NCI-H2029 (cell line): Measurements from ENCODE around the gene NUP62.
"Not testable (repeated sequence)": the region's sequence is repeated elsewhere in the genome, so short reads cannot be mapped to it uniquely, and the experiment has no call there.

Source experiments
- DNase-seq: peaks from one replicate; lab custom pipeline; 2025; lab: John Stamatoyannopoulos, UW

Gene NUP62

DNA sequence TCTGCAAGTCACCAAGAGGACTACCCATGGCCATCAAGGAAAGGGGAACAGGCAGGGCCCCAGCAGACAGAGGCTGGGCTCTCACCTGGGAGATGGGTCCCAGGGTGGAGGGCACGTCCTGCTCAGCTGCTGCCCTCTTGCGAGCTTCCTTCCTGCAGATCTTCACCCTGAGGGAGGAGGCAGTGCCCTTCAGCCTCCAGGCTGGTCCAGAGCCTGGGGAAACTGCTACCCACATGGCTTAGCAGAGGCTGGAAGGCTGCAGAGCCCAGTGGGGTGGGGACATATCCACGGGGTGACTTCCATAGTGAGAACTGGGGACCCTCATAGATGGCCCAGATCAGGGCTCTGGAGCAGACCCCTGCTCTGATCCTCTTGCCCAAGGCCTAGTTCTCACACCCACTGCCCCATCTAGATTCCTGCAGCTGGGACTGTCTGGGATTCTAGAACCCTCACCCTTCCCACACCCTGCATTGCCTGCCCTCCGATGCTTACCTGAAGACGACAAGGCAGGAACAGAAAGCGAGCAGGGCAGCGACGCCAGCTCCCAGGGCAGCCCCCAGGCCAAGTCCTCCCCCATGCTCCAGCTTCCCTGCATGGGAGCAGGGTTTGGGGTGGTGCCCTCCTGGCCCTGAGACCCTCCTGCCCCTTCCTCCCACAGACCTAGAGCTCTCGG is 22.6 kb upstream of the NUP62 start:
- no peak for DNase-seq

DNA sequence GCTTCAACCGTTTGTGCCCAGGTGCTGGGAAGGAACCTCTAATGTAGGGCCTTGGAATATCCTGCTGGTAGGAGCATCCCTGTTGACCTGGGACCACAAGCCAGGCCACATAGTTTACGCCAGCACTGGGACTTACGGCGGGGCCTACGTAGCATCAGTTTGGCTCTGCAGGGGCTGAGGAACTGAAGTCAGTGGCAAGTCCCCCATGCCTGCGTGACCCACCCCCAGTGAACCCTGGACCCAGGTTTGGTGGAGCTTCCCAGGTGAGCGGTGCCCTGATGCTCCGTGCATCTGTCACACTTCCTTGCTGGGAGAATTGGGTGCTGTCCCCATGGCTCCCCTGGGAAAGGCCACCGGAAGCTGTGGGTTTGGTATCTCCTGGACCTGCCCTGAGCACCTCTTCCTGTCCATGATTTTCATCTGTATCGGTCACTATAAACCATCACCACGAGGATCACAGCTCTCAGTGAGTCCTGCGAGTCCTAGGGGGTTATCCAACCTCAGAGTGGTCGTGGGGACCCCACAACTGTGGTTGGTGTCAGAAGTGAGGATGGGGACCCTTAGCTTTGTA is 21.7 kb upstream of the NUP62 start:
- DNase-seq = no peak

DNA sequence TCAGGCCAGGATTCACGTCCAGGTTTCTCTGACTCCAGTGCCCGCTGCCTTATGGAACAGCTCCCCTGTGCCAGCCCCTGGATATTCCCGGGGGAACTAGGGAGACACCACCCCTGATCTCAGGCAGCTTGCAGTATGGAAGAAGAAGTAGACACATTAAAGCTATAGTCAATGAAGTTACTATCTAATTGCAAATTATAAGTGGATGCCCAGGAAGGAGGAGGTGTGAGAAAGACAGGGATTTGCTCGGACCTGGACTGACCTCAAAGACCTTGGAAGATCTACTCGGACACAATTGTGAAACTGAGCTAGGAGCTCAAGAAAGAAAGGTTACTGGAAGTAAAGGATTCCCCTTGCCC is 21.3 kb upstream of the NUP62 start:
- no peak for DNase-seq

DNA sequence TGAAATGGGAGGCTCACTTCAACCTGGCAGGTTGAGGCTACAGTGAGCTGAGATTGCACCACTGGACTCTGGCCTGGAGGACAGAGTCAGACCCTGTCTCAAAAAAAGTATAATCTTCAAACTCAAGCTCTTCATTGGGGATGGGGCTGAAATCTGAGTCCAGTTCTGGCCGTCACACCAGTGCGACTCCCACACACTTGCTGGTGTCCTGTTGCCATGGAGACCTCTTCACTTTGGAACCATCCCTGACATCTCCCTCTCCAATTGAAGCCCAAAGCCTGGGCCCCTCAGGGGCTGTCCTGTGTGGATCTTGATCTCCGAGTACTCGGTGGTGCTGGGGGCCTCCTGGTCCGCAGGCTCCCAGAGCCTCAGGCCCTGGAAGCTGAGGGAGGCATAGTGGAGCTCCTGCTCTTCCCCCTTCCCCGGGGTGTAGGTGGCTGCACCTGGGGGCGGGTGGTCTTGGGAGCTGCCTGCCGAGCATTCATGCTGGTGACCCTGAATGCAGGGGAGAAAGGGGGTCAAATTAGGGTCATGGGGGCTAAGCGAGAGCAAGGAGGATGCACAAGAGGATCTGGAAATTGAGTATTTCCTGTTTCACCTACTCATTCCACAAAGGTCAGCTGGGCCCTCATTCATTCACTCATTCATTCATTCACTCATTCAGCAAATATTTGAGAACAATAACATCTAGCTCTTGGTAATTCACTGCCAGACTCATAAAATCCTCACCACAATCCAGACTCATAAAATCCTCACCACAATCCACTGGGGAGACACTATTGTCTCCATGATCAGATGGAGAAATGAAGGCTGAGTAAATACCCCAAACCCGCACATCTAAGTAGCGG is 20.7 kb upstream of the NUP62 start:
- DNase-seq = no peak

DNA sequence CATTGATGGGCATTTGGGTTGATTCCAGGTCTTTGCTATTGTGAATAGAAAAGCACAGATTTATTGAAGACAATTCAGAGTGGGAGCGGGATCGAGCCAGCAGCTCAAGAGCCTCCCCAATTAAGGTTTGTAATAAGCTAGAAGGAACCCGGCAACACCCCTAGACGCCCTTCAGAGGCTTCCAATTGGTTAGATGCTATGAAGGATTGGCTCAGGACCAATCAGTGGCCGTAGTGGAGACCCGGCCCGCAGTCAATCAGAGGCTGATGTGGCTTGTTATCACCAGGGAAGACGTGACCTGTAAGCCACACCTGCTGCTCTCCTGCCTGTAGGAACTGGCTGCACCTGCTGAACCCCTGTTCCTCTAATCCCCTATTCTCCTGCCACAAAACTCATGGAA is 17.1 kb upstream of the NUP62 start:
- no peak for DNase-seq

DNA sequence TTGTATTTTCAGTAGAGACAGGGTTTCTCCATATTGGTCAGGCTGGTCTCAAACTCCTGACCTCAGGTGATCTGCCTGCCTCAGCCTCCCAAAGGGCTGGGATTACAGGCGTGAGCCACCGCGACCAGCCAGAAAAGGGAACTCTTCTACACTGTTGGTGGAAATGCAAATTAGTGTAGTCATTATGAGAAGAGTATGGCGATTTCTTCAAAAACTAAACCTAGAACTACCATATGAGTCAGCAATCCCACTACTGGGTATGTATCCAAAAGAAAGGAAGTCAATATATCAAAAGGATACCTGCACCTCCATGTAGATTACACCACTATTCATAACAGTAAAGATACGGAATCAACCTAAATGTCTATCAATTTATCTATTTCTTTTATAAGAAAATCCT is 15.3 kb upstream of the NUP62 start:
- DNase-seq = not testable (repeated sequence)

DNA sequence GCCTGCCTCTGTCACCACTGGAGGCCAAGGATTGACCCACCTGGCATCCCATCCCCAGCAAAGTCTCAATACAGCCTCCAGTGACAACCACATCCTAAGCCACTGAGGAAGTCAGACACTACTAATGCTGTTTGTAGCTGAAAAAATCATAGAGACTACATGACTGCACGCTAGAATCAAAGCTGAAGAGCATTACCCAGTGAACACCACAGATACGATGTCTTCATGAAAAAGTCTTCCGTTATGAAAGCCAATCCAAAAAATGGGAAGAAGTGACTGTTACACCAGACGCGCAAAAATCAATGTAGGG is 11.1 kb upstream of the NUP62 start:
- DNase-seq = no peak

DNA sequence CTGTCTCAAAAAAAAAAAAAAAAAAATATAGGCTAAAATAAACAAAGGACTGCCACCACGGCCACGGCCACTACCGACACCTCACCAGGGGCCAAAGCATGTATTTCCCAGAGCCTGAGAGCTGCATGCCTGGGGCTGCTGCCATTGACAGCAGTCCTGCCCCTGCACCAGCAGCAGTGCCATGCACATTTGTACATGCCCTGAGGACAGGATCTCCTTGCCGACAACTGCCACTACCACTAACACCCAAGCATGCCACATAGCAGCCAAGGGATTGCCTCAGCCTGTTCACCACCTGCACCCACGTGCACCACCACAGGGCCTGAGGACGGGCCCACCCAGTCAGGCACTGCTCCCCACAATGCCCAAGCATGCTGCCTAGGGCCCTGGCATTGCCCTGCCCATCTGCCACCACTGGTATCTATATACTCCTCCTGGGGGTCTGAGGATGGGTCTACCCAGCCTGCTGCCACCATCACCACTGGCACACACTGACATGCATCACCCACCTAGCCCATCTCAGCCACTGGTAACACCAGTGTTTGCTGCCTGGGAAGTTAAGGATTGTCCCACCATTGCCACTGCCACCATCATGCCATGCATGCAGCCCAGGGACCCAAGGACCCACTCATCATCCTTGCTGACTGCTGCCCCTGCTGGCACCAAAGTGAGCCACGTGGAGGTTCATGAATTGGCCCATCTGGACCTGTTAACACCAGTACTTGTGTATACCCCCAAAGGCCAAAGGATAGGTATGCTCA is 10.6 kb upstream of the NUP62 start:
- DNase-seq = no peak

DNA sequence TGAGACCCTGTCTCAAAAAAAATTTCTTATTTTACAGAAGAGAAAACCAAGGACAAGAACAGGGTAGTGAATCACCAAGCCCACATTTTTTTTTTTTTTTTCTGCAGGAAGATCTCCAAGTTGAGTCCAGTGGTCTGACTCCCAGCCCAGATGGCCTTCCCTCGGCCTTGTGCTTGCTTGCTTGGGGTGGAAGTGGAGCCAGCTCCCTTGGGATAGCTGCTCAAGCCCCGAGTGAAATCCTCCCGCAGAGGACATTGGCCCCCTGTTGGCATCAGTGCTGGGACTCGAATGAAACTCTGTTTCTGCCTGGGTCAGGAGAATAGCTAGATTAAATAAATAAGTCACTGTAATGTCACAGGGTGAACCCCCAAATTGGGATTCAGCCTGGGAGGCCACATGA is 9.4 kb upstream of the NUP62 start:
- DNase-seq = no peak

DNA sequence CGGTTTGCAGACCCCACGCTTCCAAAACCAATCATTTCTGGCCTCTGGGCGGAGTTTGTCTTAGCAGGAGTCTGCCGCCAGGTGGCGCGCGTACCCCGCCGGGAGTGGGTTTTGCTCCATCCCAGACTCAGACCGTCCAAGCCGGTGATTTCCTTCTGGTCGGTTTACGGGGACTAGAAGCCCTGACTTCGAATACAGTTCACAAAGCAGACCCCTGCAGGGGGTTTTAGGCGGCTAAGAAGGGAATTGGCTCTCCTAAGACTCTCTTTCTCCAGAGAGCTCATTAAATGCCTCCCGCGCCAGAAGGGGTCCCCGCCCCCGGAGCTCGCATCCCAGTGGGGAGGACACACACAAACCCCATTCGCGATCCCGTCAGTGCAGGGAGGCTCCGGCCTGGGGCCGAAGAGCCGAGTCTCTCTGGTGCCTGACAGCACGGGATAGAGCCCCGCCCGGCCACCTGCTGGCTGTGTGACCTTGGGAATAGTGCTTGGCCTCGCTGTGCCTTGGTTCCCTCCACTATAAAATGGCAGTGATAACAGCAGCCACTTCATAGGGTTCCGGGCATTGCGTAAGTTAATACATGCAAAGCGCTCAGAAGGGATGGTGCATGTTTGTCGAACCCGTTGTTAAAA is 8.6 kb upstream of the NUP62 start:
- DNase-seq = peak; percentile 53

DNA sequence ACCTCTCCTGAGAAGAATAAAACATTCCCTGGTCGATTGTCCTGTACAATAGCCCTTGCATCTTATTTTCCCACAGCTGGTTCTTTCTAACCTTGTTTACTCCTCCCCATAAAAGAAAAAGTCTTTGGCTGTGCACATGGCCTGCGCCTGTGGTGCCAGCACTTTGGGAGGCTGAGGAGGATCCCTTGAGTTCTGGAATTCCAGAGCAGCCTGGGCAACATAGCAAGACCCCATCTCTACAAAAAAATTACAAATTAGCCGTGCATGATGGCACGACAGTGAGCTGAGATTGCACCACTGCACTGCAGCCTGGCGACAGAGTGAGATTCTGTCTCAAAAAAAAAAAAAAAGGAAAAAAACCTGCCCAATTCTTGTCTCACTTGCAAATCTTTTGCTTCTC is 7.2 kb upstream of the NUP62 start:
- DNase-seq = no peak

DNA sequence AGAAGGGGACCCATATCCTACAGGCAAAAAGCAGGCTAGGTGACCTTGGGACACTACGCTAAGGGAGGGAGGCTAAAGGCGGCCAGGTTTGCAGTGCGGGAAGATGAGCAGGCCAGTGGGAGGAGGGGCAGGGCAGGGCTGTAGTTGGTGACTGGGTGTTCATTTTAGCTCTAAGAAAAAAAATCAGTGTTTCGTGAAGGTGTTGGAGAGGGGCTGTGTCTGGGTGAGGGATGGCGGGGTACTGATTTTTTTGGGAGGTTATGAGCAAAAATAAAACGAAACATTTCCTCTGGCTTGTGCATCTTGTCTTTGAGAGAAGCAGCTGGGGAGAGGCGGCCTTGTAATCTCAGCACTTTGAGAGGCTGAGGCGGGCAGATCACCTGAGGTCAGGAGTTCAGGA is 4.3 kb upstream of the NUP62 start:
- DNase-seq = no peak

DNA sequence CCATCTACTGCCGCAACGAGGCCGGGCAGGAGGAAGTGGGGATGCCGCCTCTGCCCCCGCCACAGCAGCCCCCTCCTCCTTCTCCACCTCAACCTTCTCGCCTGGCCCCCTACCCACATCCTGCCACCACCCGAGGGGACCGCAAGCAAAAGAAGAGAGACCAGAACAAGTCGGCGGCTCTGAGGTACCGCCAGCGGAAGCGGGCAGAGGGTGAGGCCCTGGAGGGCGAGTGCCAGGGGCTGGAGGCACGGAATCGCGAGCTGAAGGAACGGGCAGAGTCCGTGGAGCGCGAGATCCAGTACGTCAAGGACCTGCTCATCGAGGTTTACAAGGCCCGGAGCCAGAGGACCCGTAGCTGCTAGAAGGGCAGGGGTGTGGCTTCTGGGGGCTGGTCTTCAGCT is 3.4 kb upstream of the NUP62 start:
- DNase-seq = no peak

DNA sequence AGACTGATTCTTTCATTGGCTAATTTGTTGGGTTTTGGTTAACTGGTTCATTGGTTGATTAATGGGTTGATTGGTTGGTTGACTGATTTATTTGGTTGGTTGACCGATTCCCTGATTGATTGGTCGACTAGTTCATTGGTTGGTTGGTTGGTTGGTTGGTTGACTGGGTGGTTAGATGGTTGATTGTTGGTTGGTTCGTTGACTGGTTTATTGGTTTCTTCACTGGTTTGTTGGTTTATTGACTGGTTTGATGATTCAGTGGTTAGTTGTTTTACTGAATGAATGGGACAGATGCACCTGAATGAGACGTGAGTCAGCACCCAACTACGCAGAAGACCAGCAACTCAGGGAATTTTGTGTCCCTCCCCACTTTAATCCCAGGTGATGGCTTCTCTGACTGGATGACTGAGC is 2.7 kb upstream of the NUP62 start:
- DNase-seq = no peak

DNA sequence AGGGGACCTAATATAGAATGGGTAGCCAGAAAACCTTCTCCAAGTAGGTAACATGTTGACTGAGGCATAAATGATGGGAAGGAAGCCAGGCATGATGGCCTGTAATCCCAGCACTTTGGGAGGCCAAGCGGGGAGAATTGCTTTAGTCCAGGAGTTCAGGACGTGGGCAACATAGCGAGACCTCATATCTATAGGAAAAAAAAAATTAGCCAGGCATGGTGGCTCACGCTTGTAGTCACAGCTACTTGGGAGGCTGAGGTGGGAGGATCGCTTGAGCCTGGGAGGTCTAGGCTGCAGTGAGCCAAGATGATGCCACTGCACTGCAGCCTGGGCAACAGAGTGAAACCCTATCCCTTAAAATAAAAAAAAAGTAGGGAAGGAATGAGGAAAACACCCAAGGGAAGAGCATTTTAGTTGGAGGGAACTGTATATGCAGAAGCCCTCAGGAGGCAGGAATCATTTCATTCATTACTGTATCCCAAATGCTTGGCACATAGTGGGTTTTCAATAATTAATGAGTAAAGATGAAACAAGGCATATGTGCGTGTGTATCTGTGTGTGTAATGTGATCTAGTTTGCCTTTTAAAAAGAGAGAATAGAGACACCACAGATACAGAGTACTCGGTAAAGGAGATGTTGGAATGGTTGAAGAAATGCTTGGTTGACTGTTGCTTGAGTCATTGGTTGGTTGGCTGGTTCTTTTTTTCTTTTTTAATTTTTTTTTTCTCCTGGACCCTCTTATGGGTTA is 2.2 kb upstream of the NUP62 start:
- no peak for DNase-seq

DNA sequence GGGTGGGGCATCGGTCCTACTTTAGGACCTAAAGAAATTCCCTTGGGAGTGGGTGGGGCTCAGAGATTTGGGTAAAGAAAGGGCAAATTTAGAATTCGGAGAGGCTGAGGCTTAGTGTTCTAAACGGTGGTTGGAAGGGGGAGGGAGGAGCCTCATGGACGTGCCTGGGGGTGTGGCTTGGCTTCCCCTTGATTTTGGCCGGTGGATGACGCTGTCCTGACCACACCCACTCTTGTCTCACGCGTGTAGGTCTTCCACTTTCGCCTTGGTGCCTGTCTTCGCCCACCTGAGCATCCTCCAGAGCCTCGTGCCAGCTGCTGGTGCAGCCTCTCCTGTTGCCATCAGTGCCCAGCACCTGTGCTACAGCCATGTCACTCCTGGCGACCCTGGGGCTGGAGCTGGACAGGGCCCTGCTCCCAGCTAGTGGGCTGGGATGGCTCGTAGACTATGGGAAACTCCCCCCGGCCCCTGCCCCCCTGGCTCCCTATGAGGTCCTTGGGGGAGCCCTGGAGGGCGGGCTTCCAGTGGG is 1.2 kb upstream of the NUP62 start:
- peak; percentile 56 for DNase-seq

DNA sequence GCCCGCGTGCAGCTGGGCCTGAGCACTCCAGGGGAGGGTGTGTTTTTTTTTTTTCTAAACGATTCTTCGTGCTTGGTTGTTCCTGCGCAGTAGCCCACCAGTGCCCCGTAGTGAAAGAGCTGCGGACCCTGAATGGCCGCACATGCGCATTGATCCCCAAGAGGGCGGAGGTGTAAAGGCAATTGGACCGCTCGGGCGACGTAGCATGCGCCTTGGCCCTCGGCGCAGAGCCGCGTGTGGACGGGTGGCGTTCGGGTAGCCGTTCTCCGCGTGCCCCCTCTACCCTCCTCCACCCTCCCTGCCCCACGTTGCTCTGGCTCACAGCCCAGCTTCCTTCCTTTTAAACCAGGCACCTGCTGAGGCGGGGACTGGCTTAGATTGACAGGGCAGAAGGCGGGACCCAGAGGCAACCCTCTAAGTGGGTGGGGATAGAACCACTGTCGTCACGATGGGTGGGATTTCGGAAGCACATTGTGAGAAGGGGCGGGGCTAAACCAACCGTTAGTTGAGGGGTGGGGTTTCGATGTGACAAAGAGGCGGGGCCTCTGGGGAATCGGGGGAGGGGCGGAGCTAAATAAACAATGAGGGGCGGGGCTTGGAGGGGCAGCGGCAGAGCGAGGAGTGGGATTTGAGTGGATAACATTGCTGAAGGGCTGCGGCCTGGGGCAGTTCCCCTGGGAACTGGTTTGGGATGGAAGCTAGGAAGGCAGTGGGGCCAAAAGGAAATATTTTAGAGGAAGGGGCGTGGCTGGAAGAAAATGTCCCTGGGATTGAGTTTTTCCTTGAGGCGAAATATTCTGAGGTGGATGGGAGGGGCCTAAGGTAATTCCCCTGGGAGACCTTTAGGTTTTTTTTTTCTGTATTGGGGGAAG is 543 bp upstream of the NUP62 start:
- DNase-seq = peak; percentile 97

DNA sequence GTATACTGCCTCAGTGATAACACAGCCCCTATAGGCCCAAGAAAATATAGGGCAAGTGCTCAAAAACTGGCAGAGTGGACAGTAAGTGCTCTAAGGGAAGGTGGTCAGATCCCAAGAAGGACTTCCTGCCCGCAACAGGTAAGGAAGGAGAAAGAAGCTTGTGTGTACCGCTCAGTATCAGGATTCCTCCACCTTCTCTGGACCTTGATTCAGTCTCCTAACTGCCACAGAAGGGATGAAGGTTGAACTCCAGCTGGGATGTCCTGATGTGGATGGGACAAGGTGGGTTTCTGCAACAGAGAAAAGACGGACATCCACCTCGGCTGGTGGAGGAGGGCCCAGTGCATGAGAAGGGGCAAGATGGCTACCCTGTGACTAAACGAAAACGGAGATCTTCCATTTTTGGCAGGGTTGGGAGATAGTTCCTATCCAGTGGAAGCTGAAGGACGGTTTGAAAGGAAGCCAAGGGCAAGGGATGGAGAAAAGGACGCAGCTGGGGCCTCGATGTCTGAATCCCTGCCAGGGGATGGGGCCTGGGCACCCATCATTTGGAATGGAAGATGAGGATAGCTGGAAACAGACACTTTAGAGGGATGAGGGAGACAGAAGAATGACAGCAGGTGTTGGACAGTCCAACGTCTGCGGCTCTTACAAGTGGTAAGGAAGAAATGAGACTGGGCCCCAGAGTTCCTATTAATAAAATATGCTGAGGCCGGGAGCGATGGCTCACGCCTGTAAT is 1.6 kb downstream of the NUP62 start:
- no peak for DNase-seq

DNA sequence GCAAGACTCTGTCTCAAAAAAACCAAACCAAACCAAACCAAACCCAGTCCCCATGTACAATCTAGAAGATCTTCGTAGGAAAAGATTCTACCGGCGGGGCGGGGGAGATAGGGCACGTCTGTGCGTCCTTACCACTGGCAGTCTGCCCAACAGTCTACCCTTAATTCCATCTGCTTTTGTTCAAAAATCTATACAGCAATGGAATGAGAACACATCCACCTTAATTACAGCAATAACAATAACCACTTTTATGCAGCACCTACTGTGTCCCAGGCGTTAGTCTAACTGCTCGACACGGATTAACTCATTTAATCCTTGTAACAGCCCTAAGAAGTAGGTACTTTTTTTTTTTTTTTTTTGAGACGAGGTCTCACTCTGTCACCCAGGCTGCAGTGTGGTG is 2.8 kb downstream of the NUP62 start:
- DNase-seq = no peak

DNA sequence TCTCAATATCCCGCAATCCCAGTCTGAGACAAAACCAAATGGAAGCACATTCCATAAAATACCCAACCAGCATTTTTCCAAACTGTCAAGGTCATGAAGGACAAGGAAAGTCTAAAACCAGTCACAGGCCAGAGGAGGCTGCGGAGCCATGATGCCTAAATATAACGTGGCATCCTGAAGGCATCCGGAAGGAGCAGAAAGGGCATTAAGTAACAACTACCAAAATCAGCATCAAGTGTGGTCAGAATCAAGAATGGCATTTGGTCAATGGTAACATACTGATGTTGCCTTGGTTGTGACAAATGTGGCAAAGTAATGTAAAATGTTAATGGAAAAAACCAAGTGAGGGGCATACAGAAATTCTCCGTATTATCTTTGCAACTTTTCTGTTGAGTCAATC is 3.8 kb downstream of the NUP62 start:
- DNase-seq = no peak
